ENCODE results near the gene GSG1L2.

Gene GSG1L2

GRCh38 chr17:9813166-9813565 lies 8.7 kb downstream of the GSG1L2 start:
- H3K27ac ChIP-seq: no peak overlapping the region
- no peaks in the 10 kb centered on the region for H3K9me3 ChIP-seq
- H3K27me3 ChIP-seq: no peaks in the 10 kb centered on the region
- no peaks in the 10 kb centered on the region for H4K20me1 ChIP-seq
- H3K9ac ChIP-seq: no peak overlapping the region
- no peak for TF ChIP-seq Cebpa-rat (IDR thresholded peaks at IDR 0.05)
- peaks cover 23% of the 10 kb centered on the region for H3K4me1 ChIP-seq
- H3K4me3 ChIP-seq: no peak overlapping the region
- H3K4me2 ChIP-seq: no peak overlapping the region
- H3K36me3 ChIP-seq: no peaks in the 10 kb centered on the region

- Histone ChIP-seq H4K20me1 (no peaks in the 10 kb centered on the region), H3K9ac (no peak overlapping the region), H3K9me3 (no peaks in the 10 kb centered on the region), H3K4me3 (no peak overlapping the region), H3K4me2 (no peak overlapping the region), H3K27ac (no peak overlapping the region), H3K4me1 (peaks cover 21% of the 10 kb centered on the region), H3K36me3 (no peaks in the 10 kb centered on the region), H3K27me3 (no peaks in the 10 kb centered on the region)
- TF ChIP-seq Cebpa-rat (IDR thresholded peaks at IDR 0.05): no peak
Observed at GRCh38 chr17:9811537-9811936, 10.3 kb downstream of the GSG1L2 start.

GRCh38 chr17:9811086-9811485 lies 10.8 kb downstream of the GSG1L2 start:
- H3K36me3 ChIP-seq: no peaks in the 10 kb centered on the region
- H3K4me2 ChIP-seq: no peak overlapping the region
- H3K4me1 ChIP-seq: peaks cover 23% of the 10 kb centered on the region
- no peaks in the 10 kb centered on the region for H3K27me3 ChIP-seq
- no peak for TF ChIP-seq Cebpa-rat (IDR thresholded peaks at IDR 0.05)
- no peak overlapping the region for H3K9ac ChIP-seq
- H3K4me3 ChIP-seq: no peak overlapping the region
- no peaks in the 10 kb centered on the region for H3K9me3 ChIP-seq
- no peaks in the 10 kb centered on the region for H4K20me1 ChIP-seq
- no peak overlapping the region for H3K27ac ChIP-seq

- no peaks in the 10 kb centered on the region for H3K9me3 ChIP-seq
- TF ChIP-seq Cebpa-rat (IDR thresholded peaks at IDR 0.05): no peak
- H4K20me1 ChIP-seq: no peaks in the 10 kb centered on the region
- no peaks in the 10 kb centered on the region for H3K27me3 ChIP-seq
- H3K36me3 ChIP-seq: no peaks in the 10 kb centered on the region
- no peak overlapping the region for H3K4me3 ChIP-seq
- H3K9ac ChIP-seq: no peak overlapping the region
- H3K4me2 ChIP-seq: no peak overlapping the region
- H3K27ac ChIP-seq: no peak overlapping the region
- H3K4me1 ChIP-seq: peaks cover 29% of the 10 kb centered on the region
Observed at GRCh38 chr17:9810100-9810949, 11.6 kb downstream of the GSG1L2 start.

- no peak for TF ChIP-seq Cebpa-rat (IDR thresholded peaks at IDR 0.05)
- no peak overlapping the region for H3K4me2 ChIP-seq
Observed at GRCh38 chr17:9809409-9809808, 12.5 kb downstream of the GSG1L2 start.

GRCh38 chr17:9806699-9807098 lies 15.2 kb downstream of the GSG1L2 start:
- Histone ChIP-seq H3K9ac (no peak overlapping the region), H3K4me2 (peak overlapping the region; percentile 53), H4K20me1 (no peaks in the 10 kb centered on the region), H3K27ac (no peak overlapping the region), H3K4me1 (peaks cover 29% of the 10 kb centered on the region), H3K36me3 (no peaks in the 10 kb centered on the region), H3K27me3 (no peaks in the 10 kb centered on the region), H3K9me3 (no peaks in the 10 kb centered on the region), H3K4me3 (no peak overlapping the region)
- no peak for TF ChIP-seq Cebpa-rat (IDR thresholded peaks at IDR 0.05)

More at GRCh38 chr17:9809409-9809808, 12.5 kb downstream of the GSG1L2 start:
- no peak overlapping the region for H3K27ac ChIP-seq
- H3K9ac ChIP-seq: no peak overlapping the region
- no peaks in the 10 kb centered on the region for H3K9me3 ChIP-seq
- no peaks in the 10 kb centered on the region for H3K36me3 ChIP-seq
- H3K4me3 ChIP-seq: no peak overlapping the region
- H3K4me1 ChIP-seq: peaks cover 29% of the 10 kb centered on the region
- no peaks in the 10 kb centered on the region for H4K20me1 ChIP-seq
- no peaks in the 10 kb centered on the region for H3K27me3 ChIP-seq

GRCh38 chr17:9805769-9806168 lies 16.1 kb downstream of the GSG1L2 start:
- Histone ChIP-seq H3K27me3 (no peaks in the 10 kb centered on the region), H4K20me1 (no peaks in the 10 kb centered on the region), H3K36me3 (no peaks in the 10 kb centered on the region), H3K4me1 (peaks cover 25% of the 10 kb centered on the region), H3K4me3 (no peak overlapping the region), H3K9me3 (no peaks in the 10 kb centered on the region), H3K9ac (no peak overlapping the region), H3K27ac (no peak overlapping the region), H3K4me2 (peak overlapping the region; percentile 53; the same call in 1 of the 2 replicates)
- TF ChIP-seq Cebpa-rat (IDR thresholded peaks at IDR 0.05): no peak

- no peak for TF ChIP-seq Cebpa-rat (IDR thresholded peaks at IDR 0.05)
- Histone ChIP-seq H4K20me1 (no peaks in the 10 kb centered on the region), H3K36me3 (no peaks in the 10 kb centered on the region), H3K27me3 (no peaks in the 10 kb centered on the region), H3K4me3 (no peak overlapping the region), H3K4me1 (peaks cover 19% of the 10 kb centered on the region), H3K9me3 (no peaks in the 10 kb centered on the region), H3K27ac (no peak overlapping the region), H3K4me2 (no peak overlapping the region), H3K9ac (no peak overlapping the region)
Observed at GRCh38 chr17:9802697-9803096, 19.2 kb downstream of the GSG1L2 start.

GRCh38 chr17:9802294-9802693 lies 19.6 kb downstream of the GSG1L2 start:
- Histone ChIP-seq H3K27me3 (no peaks in the 10 kb centered on the region), H3K4me1 (peaks cover 17% of the 10 kb centered on the region), H3K27ac (no peak overlapping the region), H4K20me1 (no peaks in the 10 kb centered on the region), H3K4me2 (no peak overlapping the region), H3K4me3 (no peak overlapping the region), H3K36me3 (no peaks in the 10 kb centered on the region), H3K9ac (no peak overlapping the region), H3K9me3 (no peaks in the 10 kb centered on the region)
- no peak for TF ChIP-seq Cebpa-rat (IDR thresholded peaks at IDR 0.05)

GRCh38 chr17:9801505-9801904 lies 20.4 kb downstream of the GSG1L2 start:
- H3K4me1 ChIP-seq: peaks cover 9% of the 10 kb centered on the region
- H3K27ac ChIP-seq: no peak overlapping the region
- TF ChIP-seq Cebpa-rat (IDR thresholded peaks at IDR 0.05): no peak
- no peak overlapping the region for H3K4me2 ChIP-seq
- H3K27me3 ChIP-seq: no peaks in the 10 kb centered on the region
- H3K4me3 ChIP-seq: no peak overlapping the region
- no peaks in the 10 kb centered on the region for H4K20me1 ChIP-seq
- H3K36me3 ChIP-seq: no peaks in the 10 kb centered on the region
- H3K9me3 ChIP-seq: no peaks in the 10 kb centered on the region
- no peak overlapping the region for H3K9ac ChIP-seq
